Endothelial cell of umbilical vein (primary cell): ENCODE results near the gene CUEDC1.

ENCODE experiments used
- CTCF ChIP-seq, 2 donors: IDR thresholded peaks; 1 replicate in 1 of 2; 2 replicates in 1 of 2; pipeline ENCODE4 v1.5.1; 2011; ENCODE audit warnings: low read length in 2 of 2, mild to moderate bottlenecking in 2 of 2, moderate library complexity in 2 of 2, control low read depth in 1 of 2, inconsistent platforms in 1 of 2, low read depth in 1 of 2; ENCODE audit not compliant: insufficient read depth in 1 of 2; ENCODE audit errors: extremely low read depth in 1 of 2
- EZH2 ChIP-seq: IDR thresholded peaks from 2 replicates; pipeline ENCODE4 v1.6.1; 2012; ENCODE audit warnings: borderline replicate concordance, low read depth, mild to moderate bottlenecking, moderate library complexity, low read length, inconsistent platforms; ENCODE audit not compliant: severe bottlenecking
- JUN ChIP-seq: IDR thresholded peaks from 2 replicates; pipeline ENCODE4 v1.6.1; 2011; ENCODE audit warnings: borderline replicate concordance, low read depth; ENCODE audit not compliant: insufficient read length, insufficient read depth
- POLR2A ChIP-seq: IDR thresholded peaks from 2 replicates; pipeline ENCODE4 v1.6.1; 2012; ENCODE audit warnings: low read depth, mild to moderate bottlenecking, control low read depth, low read length
- POLR2AphosphoS5 ChIP-seq: IDR thresholded peaks from 2 replicates; pipeline ENCODE4 v1.6.1; 2012; ENCODE audit warnings: low read depth, mild to moderate bottlenecking, control low read depth, low read length, moderate library complexity; ENCODE audit not compliant: insufficient read depth

GRCh38 chr17:57866319-57866718, 88.9 kb downstream of the CUEDC1 start:
- TF ChIP-seq CTCF (IDR thresholded peaks at IDR 0.05; ENCODE audit: extremely low read depth in 1 of 2, insufficient read depth in 1 of 2, low read depth in 1 of 2, low read length in 2 of 2) = no peak
- TF ChIP-seq POLR2A = no peak
- TF ChIP-seq JUN = no peak
- no peak for TF ChIP-seq EZH2
- TF ChIP-seq POLR2AphosphoS5 = no peak
